HEK293 (cell line): Measurements from ENCODE around the gene PRR15L.
A peak's percentile ranks its signal among the peaks of the same experiment; 100 is the strongest.

ENCODE experiments used
- EGR2 ChIP-seq: fragments of 450-650 bp; formaldehyde crosslinking; IDR thresholded peaks from 2 replicates; pipeline ENCODE4 v1.5.1; 2016; ENCODE audit warnings: low read depth, missing biosample characterization, missing genetic modification characterization
- GLI4 ChIP-seq: fragments of 450-650 bp; formaldehyde crosslinking; IDR thresholded peaks from 2 replicates; pipeline ENCODE4 v1.5.1; 2016; ENCODE audit warnings: missing biosample characterization, missing genetic modification characterization
- HOXD13 ChIP-seq: sonication (generic); formaldehyde crosslinking; IDR thresholded peaks from 2 replicates; pipeline ENCODE4 v1.8.0; 2022; ENCODE audit warnings: missing genetic modification reagents, borderline replicate concordance
- OVOL3 ChIP-seq: fragments of 450-650 bp; formaldehyde crosslinking; IDR thresholded peaks from 2 replicates; pipeline ENCODE4 v1.5.1; 2016; ENCODE audit warnings: missing biosample characterization, missing genetic modification characterization
- REPIN1 ChIP-seq: fragments of 450-650 bp; formaldehyde crosslinking; IDR thresholded peaks from 2 replicates; pipeline ENCODE4 v1.5.1; 2017; ENCODE audit warnings: missing biosample characterization, missing genetic modification characterization, low read depth
- SCRT1 ChIP-seq: fragments of 450-650 bp; formaldehyde crosslinking; IDR thresholded peaks from 2 replicates; pipeline ENCODE4 v1.5.1; 2016; ENCODE audit warnings: missing biosample characterization, missing genetic modification characterization, borderline replicate concordance
- TRIM28 ChIP-seq: IDR thresholded peaks from 2 replicates; pipeline ENCODE4 v1.6.1; 2011; ENCODE audit warnings: low read length, control low read depth, borderline replicate concordance
- ZBTB7A ChIP-seq: fragments of 450-650 bp; formaldehyde crosslinking; IDR thresholded peaks from 2 replicates; pipeline ENCODE4 v1.5.1; 2016; ENCODE audit warnings: low read depth, missing biosample characterization, missing genetic modification characterization
- ZNF133 ChIP-seq: fragments of 450-650 bp; formaldehyde crosslinking; IDR thresholded peaks from 2 replicates; pipeline ENCODE4 v1.5.1; 2016; ENCODE audit warnings: missing biosample characterization, missing genetic modification characterization
- ZNF2 ChIP-seq: fragments of 450-650 bp; formaldehyde crosslinking; IDR thresholded peaks from 2 replicates; pipeline ENCODE4 v1.5.1; 2016; ENCODE audit warnings: missing biosample characterization, missing genetic modification characterization
- ZNF202 ChIP-seq: fragments of 450-650 bp; formaldehyde crosslinking; IDR thresholded peaks from 2 replicates; pipeline ENCODE4 v1.5.1; 2016; ENCODE audit warnings: missing biosample characterization, missing genetic modification characterization, borderline replicate concordance
- ZNF239 ChIP-seq: fragments of 450-650 bp; formaldehyde crosslinking; IDR thresholded peaks from 2 replicates; pipeline ENCODE4 v1.5.1; 2016; ENCODE audit warnings: missing biosample characterization, missing genetic modification characterization
- ZNF324 ChIP-seq: fragments of 450-650 bp; formaldehyde crosslinking; IDR thresholded peaks from 2 replicates; pipeline ENCODE4 v1.5.1; 2016; ENCODE audit warnings: missing biosample characterization, missing genetic modification characterization
- ZNF37A ChIP-seq: fragments of 450-650 bp; IDR thresholded peaks from 2 replicates; pipeline ENCODE4 v1.5.1; 2018; ENCODE audit warnings: missing biosample characterization, missing genetic modification characterization
- ZNF473 ChIP-seq: fragments of 450-650 bp; formaldehyde crosslinking; IDR thresholded peaks from 2 replicates; pipeline ENCODE4 v1.5.1; 2017; ENCODE audit warnings: missing biosample characterization, missing genetic modification characterization
- ZNF549 ChIP-seq: fragments of 450-650 bp; IDR thresholded peaks from 2 replicates; pipeline ENCODE4 v1.5.1; 2018; ENCODE audit warnings: missing biosample characterization, missing genetic modification characterization, mild to moderate bottlenecking, inconsistent platforms, moderate library complexity
- ZNF621 ChIP-seq: fragments of 450-650 bp; formaldehyde crosslinking; IDR thresholded peaks from 2 replicates; pipeline ENCODE4 v1.5.1; 2017; ENCODE audit warnings: missing biosample characterization, missing genetic modification characterization
- ZNF626 ChIP-seq: fragments of 450-650 bp; sonication (Bioruptor Pico); formaldehyde crosslinking; IDR thresholded peaks from 2 replicates; pipeline ENCODE4 v1.5.1; 2018; ENCODE audit warnings: missing biosample characterization, missing genetic modification characterization, inconsistent platforms
- ZNF76 ChIP-seq: fragments of 450-650 bp; formaldehyde crosslinking; IDR thresholded peaks from 2 replicates; pipeline ENCODE4; 2016; ENCODE audit warnings: low read depth, missing biosample characterization, missing genetic modification characterization, borderline replicate concordance
- ZNF791 ChIP-seq: fragments of 450-650 bp; formaldehyde crosslinking; IDR thresholded peaks from 2 replicates; pipeline ENCODE4 v1.5.1; 2016; ENCODE audit warnings: missing biosample characterization, missing genetic modification characterization
- ZSCAN16 ChIP-seq: fragments of 450-650 bp; formaldehyde crosslinking; IDR thresholded peaks from 2 replicates; pipeline ENCODE4 v1.5.1; 2016; ENCODE audit warnings: missing biosample characterization, missing genetic modification characterization
- TF ChIP-seq, protein P1 (sequence below): fragments of 450-650 bp; formaldehyde crosslinking; IDR thresholded peaks from 2 replicates; pipeline ENCODE4 v1.5.1; 2017; ENCODE audit warnings: missing biosample characterization, missing genetic modification characterization
- TF ChIP-seq, protein P2 (sequence below): fragments of 450-650 bp; formaldehyde crosslinking; IDR thresholded peaks from 2 replicates; pipeline ENCODE4 v1.5.1; 2016; ENCODE audit warnings: missing biosample characterization, missing genetic modification characterization
- TF ChIP-seq, protein P3 (sequence below): fragments of 450-650 bp; formaldehyde crosslinking; IDR thresholded peaks from 2 replicates; pipeline ENCODE4 v1.5.1; 2016; ENCODE audit warnings: missing biosample characterization, missing genetic modification characterization
- TF ChIP-seq, protein P4 (sequence below): fragments of 450-650 bp; formaldehyde crosslinking; IDR thresholded peaks from 2 replicates; pipeline ENCODE4 v1.5.1; 2016; ENCODE audit warnings: missing biosample characterization, missing genetic modification characterization
- TF ChIP-seq, protein P5 (sequence below): fragments of 450-650 bp; formaldehyde crosslinking; IDR thresholded peaks from 2 replicates; pipeline ENCODE4 v1.5.1; 2016; ENCODE audit warnings: missing biosample characterization, missing genetic modification characterization
- TF ChIP-seq, protein P6 (sequence below): fragments of 450-650 bp; formaldehyde crosslinking; IDR thresholded peaks from 2 replicates; pipeline ENCODE4 v1.5.1; 2017; ENCODE audit warnings: missing biosample characterization, missing genetic modification characterization

The PRR15L gene

DNA sequence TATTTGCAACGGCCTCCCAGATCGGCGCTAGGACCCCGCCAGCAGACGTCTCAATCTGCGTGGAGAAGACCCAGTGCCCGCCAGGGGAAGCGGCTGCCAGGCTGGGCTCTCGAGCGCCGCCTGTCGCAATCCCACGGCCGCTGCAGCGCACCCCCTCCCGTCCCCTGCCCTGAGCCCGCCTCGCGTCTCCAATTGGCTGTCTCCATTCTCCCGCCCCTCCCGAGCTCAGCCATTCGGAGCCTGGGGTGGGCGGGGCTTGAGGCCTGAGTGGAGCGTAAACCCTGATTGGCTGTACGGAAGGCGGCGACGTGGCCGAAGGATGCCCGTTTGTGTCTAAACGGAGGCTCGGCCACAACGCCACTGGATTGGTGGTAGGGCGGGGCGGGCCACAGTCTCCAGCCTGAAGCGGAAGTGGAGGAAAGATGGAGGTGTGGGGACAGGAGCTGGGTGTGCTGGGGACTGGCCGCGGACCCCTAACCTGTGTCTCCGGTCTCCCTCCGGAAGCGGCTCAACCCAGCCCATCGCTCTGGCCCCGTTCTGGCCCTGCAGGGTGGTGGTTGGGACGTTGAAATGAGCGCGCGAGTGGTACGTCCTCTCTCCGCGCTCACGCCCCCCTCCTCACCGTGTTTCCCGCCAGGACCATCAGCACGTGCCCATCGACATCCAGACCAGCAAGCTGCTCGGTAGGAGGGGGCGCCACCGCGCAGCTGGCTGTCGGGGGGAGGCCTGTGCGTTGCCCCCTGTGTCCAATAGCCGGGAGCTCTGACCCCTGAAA is 13.2 kb upstream of the PRR15L start, which contains the start of gene CDK5RAP3 (continued):
- TF ChIP-seq ZNF626 (tag by site-specific recombination) (no peak), ZNF2 (tag by site-specific recombination) (peak; percentile 89), GLI4 (tag by site-specific recombination) (peak; percentile 93), HOXD13 (no peak), TRIM28 (peak; percentile 50; the same call in 1 of the 2 replicates), ZBTB7A (peak; percentile 66; the same call in 1 of the 2 replicates), ZNF549 (tag by site-specific recombination) (no peak), ZNF239 (tag by site-specific recombination) (0 out of 2 replicates have a peak, but pooled peaks have one; percentile 57), ZNF133 (tag by site-specific recombination) (no peak), ZNF76 (tag by site-specific recombination) (peak; percentile 73), OVOL3 (tag by site-specific recombination) (peak; percentile 45; the same call in 1 of the 2 replicates), ZNF473 (tag by site-specific recombination) (no peak), SCRT1 (no peak), ZNF621 (no peak), ZNF791 (no peak), ZNF202 (tag by site-specific recombination) (no peak), ZNF37A (tag by site-specific recombination) (no peak), EGR2 (tag by site-specific recombination) (0 out of 2 replicates have a peak, but pooled peaks have one; percentile 31), REPIN1 (peak; percentile 57; the same call in 1 of the 2 replicates), ZSCAN16 (tag by site-specific recombination) (0 out of 2 replicates have a peak, but pooled peaks have one; percentile 40), ZNF324 (peak; percentile 90)
- TF ChIP-seq, protein P1, sequence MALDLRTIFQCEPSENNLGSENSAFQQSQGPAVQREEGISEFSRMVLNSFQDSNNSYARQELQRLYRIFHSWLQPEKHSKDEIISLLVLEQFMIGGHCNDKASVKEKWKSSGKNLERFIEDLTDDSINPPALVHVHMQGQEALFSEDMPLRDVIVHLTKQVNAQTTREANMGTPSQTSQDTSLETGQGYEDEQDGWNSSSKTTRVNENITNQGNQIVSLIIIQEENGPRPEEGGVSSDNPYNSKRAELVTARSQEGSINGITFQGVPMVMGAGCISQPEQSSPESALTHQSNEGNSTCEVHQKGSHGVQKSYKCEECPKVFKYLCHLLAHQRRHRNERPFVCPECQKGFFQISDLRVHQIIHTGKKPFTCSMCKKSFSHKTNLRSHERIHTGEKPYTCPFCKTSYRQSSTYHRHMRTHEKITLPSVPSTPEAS (tag by site-specific recombination) = no peak
- TF ChIP-seq, protein P2, sequence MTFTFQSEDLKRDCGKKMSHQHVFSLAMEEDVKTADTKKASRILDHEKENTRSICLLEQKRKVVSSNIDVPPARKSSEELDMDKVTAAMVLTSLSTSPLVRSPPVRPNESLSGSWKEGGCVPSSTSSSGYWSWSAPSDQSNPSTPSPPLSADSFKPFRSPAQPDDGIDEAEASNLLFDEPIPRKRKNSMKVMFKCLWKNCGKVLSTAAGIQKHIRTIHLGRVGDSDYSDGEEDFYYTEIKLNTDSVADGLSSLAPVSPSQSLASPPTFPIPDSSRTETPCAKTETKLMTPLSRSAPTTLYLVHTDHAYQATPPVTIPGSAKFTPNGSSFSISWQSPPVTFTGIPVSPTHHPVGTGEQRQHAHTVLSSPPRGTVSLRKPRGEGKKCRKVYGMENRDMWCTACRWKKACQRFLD (tag by site-specific recombination) = no peak
- TF ChIP-seq, protein P3, sequence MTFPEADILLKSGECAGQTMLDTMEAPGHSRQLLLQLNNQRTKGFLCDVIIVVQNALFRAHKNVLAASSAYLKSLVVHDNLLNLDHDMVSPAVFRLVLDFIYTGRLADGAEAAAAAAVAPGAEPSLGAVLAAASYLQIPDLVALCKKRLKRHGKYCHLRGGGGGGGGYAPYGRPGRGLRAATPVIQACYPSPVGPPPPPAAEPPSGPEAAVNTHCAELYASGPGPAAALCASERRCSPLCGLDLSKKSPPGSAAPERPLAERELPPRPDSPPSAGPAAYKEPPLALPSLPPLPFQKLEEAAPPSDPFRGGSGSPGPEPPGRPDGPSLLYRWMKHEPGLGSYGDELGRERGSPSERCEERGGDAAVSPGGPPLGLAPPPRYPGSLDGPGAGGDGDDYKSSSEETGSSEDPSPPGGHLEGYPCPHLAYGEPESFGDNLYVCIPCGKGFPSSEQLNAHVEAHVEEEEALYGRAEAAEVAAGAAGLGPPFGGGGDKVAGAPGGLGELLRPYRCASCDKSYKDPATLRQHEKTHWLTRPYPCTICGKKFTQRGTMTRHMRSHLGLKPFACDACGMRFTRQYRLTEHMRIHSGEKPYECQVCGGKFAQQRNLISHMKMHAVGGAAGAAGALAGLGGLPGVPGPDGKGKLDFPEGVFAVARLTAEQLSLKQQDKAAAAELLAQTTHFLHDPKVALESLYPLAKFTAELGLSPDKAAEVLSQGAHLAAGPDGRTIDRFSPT = peak; percentile 39
- TF ChIP-seq, protein P4, sequence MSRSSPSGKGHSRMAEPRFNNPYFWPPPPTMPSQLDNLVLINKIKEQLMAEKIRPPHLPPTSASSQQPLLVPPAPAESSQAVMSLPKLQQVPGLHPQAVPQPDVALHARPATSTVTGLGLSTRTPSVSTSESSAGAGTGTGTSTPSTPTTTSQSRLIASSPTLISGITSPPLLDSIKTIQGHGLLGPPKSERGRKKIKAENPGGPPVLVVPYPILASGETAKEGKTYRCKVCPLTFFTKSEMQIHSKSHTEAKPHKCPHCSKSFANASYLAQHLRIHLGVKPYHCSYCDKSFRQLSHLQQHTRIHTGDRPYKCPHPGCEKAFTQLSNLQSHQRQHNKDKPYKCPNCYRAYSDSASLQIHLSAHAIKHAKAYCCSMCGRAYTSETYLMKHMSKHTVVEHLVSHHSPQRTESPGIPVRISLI (tag by site-specific recombination) = no peak
- TF ChIP-seq, protein P5, sequence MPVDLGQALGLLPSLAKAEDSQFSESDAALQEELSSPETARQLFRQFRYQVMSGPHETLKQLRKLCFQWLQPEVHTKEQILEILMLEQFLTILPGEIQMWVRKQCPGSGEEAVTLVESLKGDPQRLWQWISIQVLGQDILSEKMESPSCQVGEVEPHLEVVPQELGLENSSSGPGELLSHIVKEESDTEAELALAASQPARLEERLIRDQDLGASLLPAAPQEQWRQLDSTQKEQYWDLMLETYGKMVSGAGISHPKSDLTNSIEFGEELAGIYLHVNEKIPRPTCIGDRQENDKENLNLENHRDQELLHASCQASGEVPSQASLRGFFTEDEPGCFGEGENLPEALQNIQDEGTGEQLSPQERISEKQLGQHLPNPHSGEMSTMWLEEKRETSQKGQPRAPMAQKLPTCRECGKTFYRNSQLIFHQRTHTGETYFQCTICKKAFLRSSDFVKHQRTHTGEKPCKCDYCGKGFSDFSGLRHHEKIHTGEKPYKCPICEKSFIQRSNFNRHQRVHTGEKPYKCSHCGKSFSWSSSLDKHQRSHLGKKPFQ (tag by site-specific recombination) = peak; percentile 34; the same call in 1 of the 2 replicates
- TF ChIP-seq, protein P6, sequence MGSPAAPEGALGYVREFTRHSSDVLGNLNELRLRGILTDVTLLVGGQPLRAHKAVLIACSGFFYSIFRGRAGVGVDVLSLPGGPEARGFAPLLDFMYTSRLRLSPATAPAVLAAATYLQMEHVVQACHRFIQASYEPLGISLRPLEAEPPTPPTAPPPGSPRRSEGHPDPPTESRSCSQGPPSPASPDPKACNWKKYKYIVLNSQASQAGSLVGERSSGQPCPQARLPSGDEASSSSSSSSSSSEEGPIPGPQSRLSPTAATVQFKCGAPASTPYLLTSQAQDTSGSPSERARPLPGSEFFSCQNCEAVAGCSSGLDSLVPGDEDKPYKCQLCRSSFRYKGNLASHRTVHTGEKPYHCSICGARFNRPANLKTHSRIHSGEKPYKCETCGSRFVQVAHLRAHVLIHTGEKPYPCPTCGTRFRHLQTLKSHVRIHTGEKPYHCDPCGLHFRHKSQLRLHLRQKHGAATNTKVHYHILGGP (tag by site-specific recombination) = no peak
